ENCODE measurements around the gene UBXN4. TPM values are rescaled to one million over a fixed set of nuclear protein-coding genes. Genes with fewer than 3 reads are reported as not detected.
"Not testable (repeated sequence)": the region's sequence is repeated elsewhere in the genome, so short reads cannot be mapped to it uniquely, and the experiment has no call there.

The UBXN4 gene
- total RNA-seq, 1 donor from 2014 or later = 106 TPM

DNA sequence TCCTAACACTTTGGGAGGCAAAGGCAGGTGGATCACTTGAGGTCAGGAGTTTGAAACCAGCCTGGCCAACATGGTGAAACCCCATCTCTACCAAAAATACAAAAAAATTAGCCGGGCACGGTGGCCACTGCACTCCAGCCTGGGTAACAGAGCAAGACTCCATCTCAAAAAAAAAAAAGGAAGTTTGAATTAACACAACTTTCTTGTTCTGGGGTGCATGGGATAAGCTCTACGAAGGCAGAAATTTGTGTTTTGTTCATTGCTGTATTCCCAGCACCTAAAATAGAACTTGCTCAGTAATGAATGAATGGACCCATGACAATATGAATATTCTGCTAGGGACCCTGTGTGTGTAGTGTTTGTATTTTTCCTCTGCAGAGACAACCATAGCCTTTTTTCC, 66.2 kb downstream of the UBXN4 start:
- not testable (repeated sequence) for DNase-seq (ENCODE audit: low spot score)

DNA sequence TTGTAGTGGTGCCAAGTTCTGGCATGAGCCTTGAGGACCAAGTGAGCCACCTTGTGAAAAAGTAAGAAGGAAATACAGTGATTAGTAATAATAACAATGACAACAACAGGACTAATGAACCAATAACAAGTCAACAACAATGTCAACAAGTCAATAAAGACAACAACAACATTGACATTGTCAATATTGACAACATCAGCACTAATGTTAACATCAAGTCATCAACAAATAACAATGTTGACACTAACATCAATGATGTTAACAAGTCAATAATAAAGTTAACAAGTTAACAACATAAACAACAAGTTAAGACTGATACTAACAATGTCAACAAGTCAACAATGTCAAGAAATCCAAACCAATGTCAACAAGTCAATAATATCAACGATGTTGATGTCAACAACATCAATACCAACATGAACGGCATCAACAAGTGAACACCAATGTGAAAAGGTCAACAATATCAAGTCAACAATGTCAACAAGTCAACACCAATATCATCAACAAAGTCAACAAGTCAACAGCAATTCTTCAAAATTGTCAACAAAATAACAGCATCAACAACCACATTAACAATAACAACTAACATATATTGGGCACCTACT, 71.4 kb downstream of the UBXN4 start:
- no peak for DNase-seq (ENCODE audit: low spot score)

DNA sequence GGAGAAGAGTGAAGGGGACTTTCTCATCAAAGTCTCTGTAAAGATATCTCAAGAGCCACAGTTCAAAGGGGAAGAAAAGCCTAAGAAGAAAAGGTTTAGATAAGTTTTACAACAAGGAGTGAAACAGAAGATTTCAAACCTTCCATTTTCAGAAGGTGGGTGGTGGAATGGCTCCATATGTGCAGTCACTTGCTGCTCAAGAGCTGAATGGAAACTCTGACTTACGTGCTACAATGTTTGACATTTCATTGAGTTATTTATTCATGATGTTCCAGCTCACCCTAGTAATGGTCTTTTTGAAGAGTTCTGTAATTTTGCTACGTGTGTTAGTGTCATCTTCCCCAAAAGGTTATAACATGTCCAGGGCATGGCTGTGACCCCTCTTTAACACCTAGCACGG, 73.6 kb downstream of the UBXN4 start:
- no peak for DNase-seq (ENCODE audit: low spot score)

DNA sequence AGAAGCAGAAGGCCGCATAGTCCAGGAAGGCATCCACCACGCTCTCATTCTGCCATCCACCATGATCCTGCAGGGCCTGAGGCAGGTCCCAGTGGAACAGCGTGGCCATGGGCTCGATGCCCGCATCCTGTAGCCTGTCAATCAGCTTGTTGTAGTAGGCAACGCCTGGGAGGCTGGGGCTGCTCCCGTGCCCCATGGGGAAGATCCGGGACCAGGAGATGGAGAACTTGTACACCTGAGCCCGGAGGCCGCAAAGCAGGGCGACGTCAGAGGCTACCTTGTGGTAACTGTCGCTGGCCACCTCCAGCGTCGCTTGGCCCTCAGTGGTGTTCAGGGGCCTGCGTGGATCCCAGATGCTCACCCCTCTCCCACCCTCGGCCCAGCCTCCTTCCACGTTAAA, 75.8 kb downstream of the UBXN4 start:
- DNase-seq (ENCODE audit: low spot score) = no peak

DNA sequence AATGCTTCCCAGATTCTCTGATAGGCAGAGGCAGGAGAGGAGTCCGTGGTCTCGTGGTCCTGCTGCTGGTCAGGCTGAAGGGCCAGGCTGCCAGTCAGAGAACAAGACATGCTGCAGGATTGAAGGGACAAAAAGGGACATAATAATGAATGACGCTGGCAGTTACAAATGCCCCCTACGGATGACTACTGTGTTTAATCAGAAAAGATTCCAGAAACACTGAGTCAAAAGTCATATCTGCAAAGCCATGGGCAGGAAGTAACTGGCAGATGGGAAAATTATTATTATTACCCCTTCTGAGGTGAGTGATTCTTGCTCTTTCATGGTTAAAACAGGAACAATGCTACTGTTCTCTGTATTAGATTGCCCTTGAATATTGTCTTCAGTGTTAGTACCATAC, 76.3 kb downstream of the UBXN4 start:
- no peak for DNase-seq (ENCODE audit: low spot score)

DNA sequence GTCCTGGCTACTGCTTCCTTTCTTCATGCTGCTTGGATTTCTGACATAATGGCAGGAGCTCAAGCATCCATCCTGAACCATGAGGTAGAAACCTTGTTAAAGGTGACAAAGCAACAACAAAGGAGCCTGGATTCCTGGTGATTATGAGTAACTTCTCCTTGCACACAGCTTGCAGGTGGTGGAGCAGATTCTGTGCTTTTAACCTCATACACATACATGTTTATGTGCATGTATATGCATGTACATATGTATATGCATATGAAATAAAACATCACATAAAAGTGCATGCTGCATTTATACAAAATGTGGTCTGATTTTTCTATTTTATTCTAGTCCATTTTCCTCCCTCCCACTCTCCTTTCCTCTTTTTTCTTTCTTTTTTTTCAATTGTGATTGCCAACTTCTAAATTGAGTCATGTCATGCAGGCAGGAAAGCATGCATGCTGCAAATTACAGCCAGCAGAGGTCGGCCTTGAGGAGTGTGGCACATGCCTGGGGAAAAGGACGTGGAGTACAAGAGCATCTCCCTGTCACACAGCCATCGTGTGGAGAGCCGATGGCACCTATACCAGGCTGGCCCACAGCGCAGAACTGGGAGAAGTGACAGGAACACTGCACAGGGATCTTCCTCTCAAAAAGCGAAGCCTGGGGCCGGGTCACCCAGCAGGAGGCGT, 77.4 kb downstream of the UBXN4 start:
- no peak for DNase-seq (ENCODE audit: low spot score)

DNA sequence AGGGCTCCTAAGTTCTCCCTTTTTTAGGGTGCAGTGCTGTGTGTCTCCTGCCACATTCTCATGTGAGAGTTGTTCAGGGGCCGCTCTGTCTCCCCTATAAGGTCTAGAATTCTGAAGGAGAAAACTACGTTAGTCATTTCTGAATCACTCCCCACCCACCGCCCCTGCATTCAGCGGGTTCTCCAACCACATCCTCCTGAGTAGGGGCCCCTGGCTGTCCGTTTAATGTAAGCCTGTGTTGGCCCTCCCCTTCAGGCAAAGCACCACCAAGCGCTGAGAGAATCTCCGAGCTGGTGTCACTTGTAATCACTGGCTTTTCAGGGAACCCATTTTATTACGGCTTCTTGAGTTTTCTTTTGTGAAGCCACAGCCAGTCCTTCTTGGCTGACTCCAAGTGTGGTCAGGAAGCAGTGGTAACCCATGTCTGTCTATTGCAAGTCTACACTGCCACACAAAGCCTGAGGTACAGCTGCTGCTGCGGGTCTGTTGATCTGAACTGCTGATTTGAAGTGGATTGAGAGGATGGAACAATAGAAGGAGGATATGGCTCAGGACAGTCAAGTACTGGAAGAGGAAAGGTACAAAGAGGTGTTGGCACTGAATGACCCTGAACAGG, 78.5 kb downstream of the UBXN4 start:
- DNase-seq (ENCODE audit: low spot score) = no peak

DNA sequence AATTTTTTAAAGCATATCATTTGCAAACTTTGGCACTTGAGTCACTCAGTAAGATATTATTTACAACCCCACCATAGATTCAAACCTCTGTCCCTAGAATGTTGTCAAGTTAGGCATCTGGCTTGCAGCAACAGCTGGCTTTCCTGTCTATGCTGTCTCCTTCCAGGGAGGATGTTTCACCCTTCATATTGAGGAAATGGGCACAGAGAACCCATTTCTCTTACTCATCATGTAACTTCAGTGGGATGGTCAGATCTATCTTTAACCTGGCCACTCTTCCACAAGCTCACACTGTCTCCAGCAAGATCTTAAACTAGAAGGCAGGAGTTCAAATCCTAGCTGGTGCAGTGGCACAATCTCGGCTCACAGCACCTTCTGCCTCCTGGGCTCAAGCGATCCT, 79.5 kb downstream of the UBXN4 start:
- no peak for DNase-seq (ENCODE audit: low spot score)

DNA sequence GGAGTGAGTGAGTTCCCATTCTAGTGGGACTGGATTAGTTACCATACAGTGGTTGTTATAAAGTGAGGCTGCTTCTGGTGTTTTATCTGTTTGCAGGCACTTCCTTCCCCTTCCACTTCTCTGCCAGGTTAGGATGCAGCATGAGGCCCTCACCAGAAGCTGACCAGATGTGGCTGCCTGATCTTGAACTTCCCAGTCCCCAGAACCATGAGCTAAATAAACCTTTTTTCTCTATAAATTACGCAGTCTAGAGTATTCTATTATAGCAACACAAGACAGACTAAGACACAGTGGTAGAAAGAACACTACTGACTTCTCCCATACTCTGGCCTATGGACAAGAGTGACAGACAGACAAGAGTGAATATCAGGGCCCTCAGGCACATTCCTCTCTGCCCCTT, 81.2 kb downstream of the UBXN4 start:
- DNase-seq (ENCODE audit: low spot score) = no peak

DNA sequence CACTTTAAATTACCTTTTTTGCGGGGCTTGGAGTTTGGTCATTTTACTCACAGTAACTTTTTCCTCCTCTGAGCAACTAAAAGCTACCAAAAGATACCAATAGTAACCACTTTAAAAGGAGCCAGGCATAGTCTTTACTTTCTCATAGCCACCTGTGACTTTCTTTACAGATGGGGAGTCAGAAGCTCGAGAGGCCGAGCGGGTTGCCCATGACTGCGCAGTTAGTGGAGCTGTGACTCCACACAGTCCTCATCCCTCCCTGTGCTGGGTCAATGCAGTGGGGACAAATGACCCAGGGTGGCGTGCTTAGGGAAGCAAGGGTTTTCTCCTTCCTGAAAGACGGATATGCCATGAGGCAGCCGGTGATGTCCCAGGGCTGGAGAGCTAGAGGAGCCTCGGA, 83.5 kb downstream of the UBXN4 start:
- no peak for DNase-seq (ENCODE audit: low spot score)

DNA sequence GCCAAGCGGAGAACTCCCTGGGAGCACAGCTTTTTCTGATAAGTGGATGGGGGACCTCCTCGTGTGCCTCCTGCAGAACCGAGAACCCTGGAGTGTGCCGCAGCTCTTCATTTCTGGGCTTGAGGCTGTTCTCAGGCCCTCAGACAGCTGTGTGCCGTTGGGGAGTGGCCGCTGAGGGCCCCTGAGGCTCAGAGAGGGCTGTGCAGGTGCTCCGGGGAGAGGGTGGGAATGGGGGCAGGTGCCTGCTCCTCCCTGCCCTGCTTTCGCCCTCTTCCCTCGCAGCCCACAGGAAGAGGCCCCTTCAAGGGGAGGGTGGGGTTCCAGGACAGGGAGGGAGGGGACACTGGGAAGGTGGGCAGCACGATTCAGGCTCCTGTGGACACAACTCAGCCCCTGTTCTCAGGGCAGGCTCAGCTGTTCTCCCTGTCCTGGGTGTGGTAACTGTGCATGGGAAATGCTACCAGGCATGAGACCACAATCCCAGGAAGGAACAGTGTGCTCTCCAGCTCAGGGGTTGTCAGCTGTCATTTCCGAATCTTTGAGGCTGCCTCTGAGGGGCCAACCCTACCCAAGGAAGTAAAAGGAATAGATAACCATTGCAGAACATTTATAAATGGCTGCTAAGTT, 84.0 kb downstream of the UBXN4 start:
- no peak for DNase-seq (ENCODE audit: low spot score)

DNA sequence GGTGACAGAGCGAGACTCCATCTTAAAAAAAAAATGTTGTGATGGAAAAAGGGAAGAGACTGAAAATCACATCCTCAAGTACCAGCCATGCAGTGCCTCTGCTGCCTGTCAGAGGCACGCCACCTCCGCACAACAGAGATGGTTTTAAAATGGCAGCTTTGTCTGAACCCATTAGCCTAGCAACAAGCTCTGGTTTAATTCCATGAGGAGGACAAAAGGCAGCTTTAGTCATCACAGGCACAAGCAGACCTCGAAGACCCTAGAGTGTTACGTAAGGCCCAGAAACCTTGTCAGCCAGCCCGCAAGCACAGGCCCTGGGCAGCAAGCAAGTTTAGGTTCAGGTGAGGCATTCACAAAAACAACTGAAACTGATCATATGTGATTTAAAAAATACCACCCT, 84.9 kb downstream of the UBXN4 start:
- no peak for DNase-seq (ENCODE audit: low spot score)

DNA sequence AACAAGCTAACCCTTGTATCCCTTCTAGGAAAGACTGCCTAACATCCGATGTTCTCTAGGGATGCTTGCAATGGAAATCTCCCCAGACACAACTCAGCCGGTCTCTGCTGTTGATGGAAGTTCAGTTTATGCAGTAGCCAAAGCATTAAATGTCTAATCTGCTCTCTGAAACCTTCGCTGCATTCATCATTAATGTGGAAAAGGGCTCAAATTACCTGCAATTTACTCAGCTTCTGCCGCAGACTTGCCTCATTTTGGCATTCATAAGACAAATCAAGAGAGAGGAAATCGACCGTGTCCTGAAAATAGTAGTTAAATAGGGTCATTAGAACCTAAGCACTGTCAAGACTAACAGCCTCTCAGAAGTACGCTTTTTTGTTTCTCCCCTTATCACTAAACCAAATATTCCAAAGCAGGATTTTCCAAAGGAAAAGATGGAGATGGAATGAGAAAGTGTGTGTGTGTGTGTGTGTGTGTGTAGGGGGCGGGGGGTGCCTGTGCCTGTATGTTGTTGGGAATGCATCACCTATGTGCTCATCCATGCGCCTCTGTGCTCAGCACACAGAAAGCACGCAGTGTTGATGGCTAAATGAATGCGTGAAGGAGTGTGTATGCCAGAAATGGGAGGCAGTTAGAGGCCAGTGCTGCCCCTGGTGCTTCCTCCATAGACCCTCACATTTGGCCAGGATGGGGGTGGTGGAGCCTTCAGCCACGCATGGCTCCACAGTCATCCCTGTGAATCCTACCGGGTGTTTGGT, 87.9 kb downstream of the UBXN4 start:
- DNase-seq (ENCODE audit: low spot score) = no peak

DNA sequence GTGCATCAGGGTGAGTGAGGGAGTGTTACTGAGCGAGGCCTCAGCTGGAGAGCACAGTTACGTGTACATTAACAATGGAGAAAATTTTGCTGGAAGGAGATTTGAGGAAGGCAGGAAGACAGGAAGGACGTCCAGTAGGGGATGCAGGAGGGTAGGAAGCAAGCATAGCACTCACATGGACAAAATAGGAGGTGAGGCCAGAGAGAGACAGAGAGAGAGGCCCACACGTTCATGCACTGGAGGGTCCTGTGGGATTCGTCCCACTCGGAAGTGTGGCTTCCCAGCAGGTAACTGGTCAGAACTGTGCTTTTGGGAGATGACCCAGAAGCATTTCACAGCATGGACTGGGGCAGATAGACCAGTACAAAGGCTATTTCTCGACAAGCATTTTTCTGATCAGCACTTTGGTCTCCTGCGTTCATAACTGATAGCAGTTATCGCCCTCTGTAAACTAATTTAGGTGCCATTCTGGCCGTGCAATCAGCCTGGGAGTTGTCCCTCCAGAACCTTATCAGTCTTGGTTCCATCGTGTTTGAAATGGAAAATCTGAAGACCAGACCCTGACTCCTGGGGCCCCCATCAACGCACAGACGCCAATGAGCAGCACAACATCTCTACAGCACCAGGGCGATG, 89.6 kb downstream of the UBXN4 start:
- no peak for DNase-seq (ENCODE audit: low spot score)

DNA sequence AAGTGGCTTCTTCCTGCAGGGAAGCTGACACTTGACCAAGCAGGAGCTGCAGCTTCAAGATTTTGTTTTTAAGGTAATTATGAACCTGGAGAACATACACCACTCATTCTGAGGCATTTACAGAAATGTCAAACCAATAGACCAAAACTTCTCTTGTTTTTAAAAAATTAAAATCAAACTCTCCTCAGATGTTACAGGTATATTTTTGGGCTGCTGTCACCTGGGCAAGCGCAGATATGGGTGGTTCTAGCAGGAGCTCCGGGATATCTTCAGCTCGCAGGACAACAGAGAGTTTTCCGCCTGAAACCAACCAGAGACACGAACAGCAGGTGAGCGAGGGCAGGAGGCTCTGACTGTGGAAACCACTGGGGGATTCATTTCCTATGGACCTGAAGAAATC, 91.2 kb downstream of the UBXN4 start:
- DNase-seq (ENCODE audit: low spot score) = no peak

Other genes with a start within 250 kb of the UBXN4 start
- 4.8 TPM for gene ZRANB3, start 210.6 kb upstream of the UBXN4 start, total RNA-seq
- 25.0 TPM for gene R3HDM1, start 210.4 kb upstream of the UBXN4 start, total RNA-seq
- not detected for gene LCT, start 95.3 kb downstream of the UBXN4 start, total RNA-seq
- gene MCM6, start 134.6 kb downstream of the UBXN4 start, total RNA-seq = 10.2 TPM
- gene DARS1, start 243.8 kb downstream of the UBXN4 start, total RNA-seq = 44.6 TPM